Tibial nerve (tissue), 4 donors: ENCODE data around the gene FNDC3B. TPM values are rescaled to one million over a fixed set of nuclear protein-coding genes. Genes with fewer than 3 reads are reported as not detected.

Experiments
- DNase-seq, 2 donors: peaks; one replicate each; pipeline ENCODE4 v3.0.0-alpha.2; 2019; ENCODE audit warnings: low spot score in 2 of 2
- H3K27ac ChIP-seq, 4 donors: fragments of 200-600 bp; sonication (generic) in 3 of 4; one replicate each; pipeline ENCODE4 v1.5.1; 2017 to 2019; ENCODE audit warnings: mild to moderate bottlenecking in 1 of 4
- H3K27me3 ChIP-seq, 2 donors: fragments of 200-600 bp; sonication (generic) in 1 of 2; one replicate each; pipeline versions ENCODE4 v1.5.1 to v1.6.0; 2017 to 2019
- H3K36me3 ChIP-seq, 3 donors: fragments of 200-600 bp; sonication (generic); one replicate each; pipeline ENCODE4 v1.5.1; 2018 to 2019
- H3K4me1 ChIP-seq, 4 donors: fragments of 200-600 bp; sonication (generic) in 3 of 4; one replicate each; pipeline ENCODE4 v1.5.1; 2017 to 2019
- H3K4me3 ChIP-seq, 4 donors: fragments of 200-600 bp; sonication (generic) in 3 of 4; one replicate each; pipeline ENCODE4 v1.5.1; 2017 to 2019; ENCODE audit warnings: mild to moderate bottlenecking in 1 of 4, moderate library complexity in 1 of 4
- H3K9me3 ChIP-seq, 4 donors: fragments of 200-600 bp; sonication (generic) in 3 of 4; one replicate each; pipeline ENCODE4 v1.5.1; 2017 to 2019
- CTCF ChIP-seq, 5 experiments: fragments of 200-600 bp in 3 of 5; fragments of 450-650 bp in 2 of 5; sonication (generic) in 3 of 5; IDR thresholded peaks; one replicate each; pipeline ENCODE4 v1.5.1; 2016 to 2019; ENCODE audit warnings: antibody characterized with exemption in 5 of 5, mild to moderate bottlenecking in 3 of 5, moderate library complexity in 2 of 5
- EP300 ChIP-seq, 2 donors: sonication (generic); formaldehyde crosslinking; IDR thresholded peaks; one replicate each; pipeline ENCODE4 v1.6.1; 2017; ENCODE audit warnings: antibody characterized with exemption in 2 of 2, mild to moderate bottlenecking in 1 of 2
- POLR2A ChIP-seq, 2 donors: fragments of 450-650 bp; IDR thresholded peaks; one replicate each; pipeline ENCODE4 v1.6.1; 2017; ENCODE audit warnings: antibody characterized with exemption in 2 of 2, mild to moderate bottlenecking in 2 of 2, moderate library complexity in 2 of 2
- WGBS, 2 donors: methylation state at CpG; one replicate each; pipeline ENCODE4 v1.1.5; 2018; 5-methylcytosine and 5-hydroxymethylcytosine counted together
- total RNA-seq, 4 donors: library from RNA; depleted of rRNA; stranded (reverse); fragments of >200 nt; gene quantifications; one replicate each; pipeline ENCODE4 v1.1.0, GENCODE V29; 2016

FNDC3B gene
- total RNA-seq, 4 donors from 2014 or later, result 87.5 to 106 (median 95.7) TPM

GRCh38 chr3:172138193-172138537 lies 98.8 kb downstream of the FNDC3B start:
- no peak overlapping the region for H3K4me3 ChIP-seq
- TF ChIP-seq CTCF (IDR thresholded peaks at IDR 0.05), result no peak
- no peak for TF ChIP-seq POLR2A (IDR thresholded peaks at IDR 0.05)
- TF ChIP-seq EP300 (IDR thresholded peaks at IDR 0.05), result no peak
- peak overlapping the region in 3 of 4 donors; percentile 47 to 80 (median 78) for H3K27ac ChIP-seq
- H3K9me3 ChIP-seq, result no peaks in the 10 kb centered on the region
- peaks cover 3 to 92% (median 74%) of the 10 kb centered on the region in 4 donors for H3K4me1 ChIP-seq
- WGBS, 2 donors, result 59% methylated on average over 3 of the region's 3 CpGs
- no peaks in the 10 kb centered on the region for H3K36me3 ChIP-seq
- H3K27me3 ChIP-seq, result no peaks in the 10 kb centered on the region
- DNase-seq, result no peak

- DNase-seq, result peak; percentile 52 to 82
- H3K27me3 ChIP-seq, result no peaks in the 10 kb centered on the region
- H3K36me3 ChIP-seq, result no peaks in the 10 kb centered on the region
- 25 to 44% methylated on average over 6 of the region's 6 CpGs for WGBS, 2 donors
- peaks cover 3 to 89% (median 74%) of the 10 kb centered on the region in 4 donors for H3K4me1 ChIP-seq
- H3K27ac ChIP-seq, result peak overlapping the region in 3 of 4 donors; percentile 47 to 80 (median 78)
- H3K4me3 ChIP-seq, result no peak overlapping the region
- TF ChIP-seq CTCF (IDR thresholded peaks at IDR 0.05) (no peak), EP300 (IDR thresholded peaks at IDR 0.05) (peak in 1 of 2 donors; percentile 89)
- no peaks in the 10 kb centered on the region for H3K9me3 ChIP-seq
Observed at GRCh38 chr3:172138792-172139507, 99.6 kb downstream of the FNDC3B start.

GRCh38 chr3:172139528-172140276 lies 100.3 kb downstream of the FNDC3B start:
- TF ChIP-seq CTCF (IDR thresholded peaks at IDR 0.05) (no peak), POLR2A (IDR thresholded peaks at IDR 0.05) (no peak), EP300 (IDR thresholded peaks at IDR 0.05) (no peak)
- Histone ChIP-seq H3K9me3 (no peaks in the 10 kb centered on the region), H3K36me3 (no peaks in the 10 kb centered on the region), H3K4me3 (no peak overlapping the region), H3K27me3 (no peaks in the 10 kb centered on the region), H3K4me1 (peaks cover 3 to 89% (median 73%) of the 10 kb centered on the region in 4 donors), H3K27ac (peak overlapping the region; percentile 4 to 80 (median 62))
- WGBS, 2 donors, result 57 to 62% methylated on average over 3 of the region's 3 CpGs
- no peak for DNase-seq

GRCh38 chr3:172140499-172141391 lies 101.4 kb downstream of the FNDC3B start:
- 48 to 50% methylated on average over 7 of the region's 7 CpGs for WGBS, 2 donors
- Histone ChIP-seq H3K36me3 (no peaks in the 10 kb centered on the region), H3K27ac (peak overlapping the region; percentile 4 to 80 (median 62)), H3K27me3 (no peaks in the 10 kb centered on the region), H3K9me3 (no peaks in the 10 kb centered on the region), H3K4me3 (no peak overlapping the region), H3K4me1 (peaks cover 3 to 86% (median 64%) of the 10 kb centered on the region in 4 donors)
- TF ChIP-seq POLR2A (IDR thresholded peaks at IDR 0.05) (no peak), EP300 (IDR thresholded peaks at IDR 0.05) (peak in 1 of 2 donors; percentile 85)
- DNase-seq, result peak in 1 of 2 donors; percentile 44
